HL-60 (cell line): ENCODE data around the gene WWP2.

Experiments
- DNase-seq, 2 experiments: peaks; one replicate each; pipeline ENCODE4 v3.0.0-alpha.2; 2010 to 2020; ENCODE audit warnings: low read depth in 1 of 2, low spot score in 1 of 2
- H3K27ac ChIP-seq: fragments of 250-450 bp; sonication (Bioruptor Pico); replicated peaks from 2 replicates; pipeline ENCODE4 v1.5.1; 2020; ENCODE audit warnings: mild to moderate bottlenecking, moderate library complexity
- H3K27me3 ChIP-seq: fragments of 250-450 bp; sonication (Bioruptor Pico); 2 replicates; pipeline ENCODE4 v1.5.1; 2021; ENCODE audit warnings: mild to moderate bottlenecking, moderate library complexity; ENCODE audit not compliant: insufficient read depth, poor library complexity, severe bottlenecking
- H3K4me3 ChIP-seq: replicated peaks from 2 replicates; pipeline ENCODE4 v1.5.1; 2011; ENCODE audit warnings: mild to moderate bottlenecking, control low read depth, low read length; ENCODE audit not compliant: insufficient read depth
- GABPA ChIP-seq: IDR thresholded peaks from 2 replicates; pipeline ENCODE4 v1.6.1; 2012; ENCODE audit warnings: low read depth
- POLR2AphosphoS5 ChIP-seq: IDR thresholded peaks from 2 replicates; pipeline ENCODE4 v1.6.1; 2012; ENCODE audit warnings: low read depth
- SPI1 ChIP-seq: IDR thresholded peaks from 2 replicates; pipeline ENCODE4 v1.6.1; 2012; ENCODE audit warnings: low read depth, mild to moderate bottlenecking, borderline replicate concordance
- TF ChIP-seq, protein P1 (sequence below): IDR thresholded peaks from one replicate; pipeline ENCODE4 v1.5.1; 2011; ENCODE audit warnings: low read length, control low read depth, inconsistent platforms; ENCODE audit not compliant: insufficient read depth
- TF ChIP-seq, protein P2 (sequence below): IDR thresholded peaks from 2 replicates; pipeline ENCODE4 v1.6.1; 2012; ENCODE audit warnings: low read depth; ENCODE audit not compliant: insufficient replicate concordance

Gene WWP2

DNA sequence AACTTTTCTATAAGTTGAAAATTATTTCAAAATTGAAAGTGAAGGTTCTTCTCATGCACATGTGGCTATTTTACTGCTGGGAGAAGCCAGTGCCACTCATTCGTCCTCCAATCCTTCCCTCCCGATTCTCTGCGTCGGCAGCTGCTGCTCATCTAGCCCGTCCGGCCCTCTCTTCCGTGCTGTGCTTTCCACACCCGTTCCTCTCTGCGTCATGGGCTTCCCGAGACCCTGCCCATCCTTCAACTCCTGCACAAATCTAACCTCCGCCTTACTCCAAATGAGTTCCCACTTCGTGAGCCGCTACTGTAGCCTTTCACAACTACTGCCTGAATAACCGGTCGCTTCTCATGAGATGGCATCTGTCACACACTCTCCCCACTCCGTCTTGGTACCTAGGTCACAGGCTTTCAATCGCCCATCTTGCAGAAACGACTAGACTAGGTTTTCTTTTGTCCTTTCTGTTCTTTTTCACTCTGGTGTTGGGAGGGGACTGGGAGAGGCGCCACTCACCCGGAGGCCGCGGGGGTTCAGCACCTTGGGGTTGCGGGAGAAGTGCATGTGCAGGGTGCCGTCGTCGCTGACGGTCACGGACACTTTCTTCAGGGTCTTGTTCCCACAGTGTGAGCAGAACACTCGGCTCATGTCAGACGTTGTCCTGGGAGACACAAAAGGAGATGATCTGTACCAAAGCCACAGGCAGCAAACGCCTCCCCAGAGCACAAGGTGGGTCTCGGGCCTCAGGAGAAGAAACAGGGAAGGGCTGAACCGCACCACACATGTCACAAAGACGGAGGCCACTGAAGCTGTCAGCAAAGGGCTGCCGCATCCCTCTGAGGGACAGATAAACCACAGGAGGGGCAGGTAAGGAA, 17.5 kb upstream of the WWP2 start:
- Histone ChIP-seq H3K27me3 (no peaks in the 10 kb centered on the region), H3K27ac (no peak overlapping the region), H3K4me3 (no peak overlapping the region)
- TF ChIP-seq, protein P1, sequence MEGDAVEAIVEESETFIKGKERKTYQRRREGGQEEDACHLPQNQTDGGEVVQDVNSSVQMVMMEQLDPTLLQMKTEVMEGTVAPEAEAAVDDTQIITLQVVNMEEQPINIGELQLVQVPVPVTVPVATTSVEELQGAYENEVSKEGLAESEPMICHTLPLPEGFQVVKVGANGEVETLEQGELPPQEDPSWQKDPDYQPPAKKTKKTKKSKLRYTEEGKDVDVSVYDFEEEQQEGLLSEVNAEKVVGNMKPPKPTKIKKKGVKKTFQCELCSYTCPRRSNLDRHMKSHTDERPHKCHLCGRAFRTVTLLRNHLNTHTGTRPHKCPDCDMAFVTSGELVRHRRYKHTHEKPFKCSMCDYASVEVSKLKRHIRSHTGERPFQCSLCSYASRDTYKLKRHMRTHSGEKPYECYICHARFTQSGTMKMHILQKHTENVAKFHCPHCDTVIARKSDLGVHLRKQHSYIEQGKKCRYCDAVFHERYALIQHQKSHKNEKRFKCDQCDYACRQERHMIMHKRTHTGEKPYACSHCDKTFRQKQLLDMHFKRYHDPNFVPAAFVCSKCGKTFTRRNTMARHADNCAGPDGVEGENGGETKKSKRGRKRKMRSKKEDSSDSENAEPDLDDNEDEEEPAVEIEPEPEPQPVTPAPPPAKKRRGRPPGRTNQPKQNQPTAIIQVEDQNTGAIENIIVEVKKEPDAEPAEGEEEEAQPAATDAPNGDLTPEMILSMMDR = no peak
- TF ChIP-seq SPI1 = no peak
- TF ChIP-seq GABPA = no peak
- TF ChIP-seq POLR2AphosphoS5 = no peak
- TF ChIP-seq, protein P2, sequence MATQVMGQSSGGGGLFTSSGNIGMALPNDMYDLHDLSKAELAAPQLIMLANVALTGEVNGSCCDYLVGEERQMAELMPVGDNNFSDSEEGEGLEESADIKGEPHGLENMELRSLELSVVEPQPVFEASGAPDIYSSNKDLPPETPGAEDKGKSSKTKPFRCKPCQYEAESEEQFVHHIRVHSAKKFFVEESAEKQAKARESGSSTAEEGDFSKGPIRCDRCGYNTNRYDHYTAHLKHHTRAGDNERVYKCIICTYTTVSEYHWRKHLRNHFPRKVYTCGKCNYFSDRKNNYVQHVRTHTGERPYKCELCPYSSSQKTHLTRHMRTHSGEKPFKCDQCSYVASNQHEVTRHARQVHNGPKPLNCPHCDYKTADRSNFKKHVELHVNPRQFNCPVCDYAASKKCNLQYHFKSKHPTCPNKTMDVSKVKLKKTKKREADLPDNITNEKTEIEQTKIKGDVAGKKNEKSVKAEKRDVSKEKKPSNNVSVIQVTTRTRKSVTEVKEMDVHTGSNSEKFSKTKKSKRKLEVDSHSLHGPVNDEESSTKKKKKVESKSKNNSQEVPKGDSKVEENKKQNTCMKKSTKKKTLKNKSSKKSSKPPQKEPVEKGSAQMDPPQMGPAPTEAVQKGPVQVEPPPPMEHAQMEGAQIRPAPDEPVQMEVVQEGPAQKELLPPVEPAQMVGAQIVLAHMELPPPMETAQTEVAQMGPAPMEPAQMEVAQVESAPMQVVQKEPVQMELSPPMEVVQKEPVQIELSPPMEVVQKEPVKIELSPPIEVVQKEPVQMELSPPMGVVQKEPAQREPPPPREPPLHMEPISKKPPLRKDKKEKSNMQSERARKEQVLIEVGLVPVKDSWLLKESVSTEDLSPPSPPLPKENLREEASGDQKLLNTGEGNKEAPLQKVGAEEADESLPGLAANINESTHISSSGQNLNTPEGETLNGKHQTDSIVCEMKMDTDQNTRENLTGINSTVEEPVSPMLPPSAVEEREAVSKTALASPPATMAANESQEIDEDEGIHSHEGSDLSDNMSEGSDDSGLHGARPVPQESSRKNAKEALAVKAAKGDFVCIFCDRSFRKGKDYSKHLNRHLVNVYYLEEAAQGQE = no peak
- DNase-seq = no peak

DNA sequence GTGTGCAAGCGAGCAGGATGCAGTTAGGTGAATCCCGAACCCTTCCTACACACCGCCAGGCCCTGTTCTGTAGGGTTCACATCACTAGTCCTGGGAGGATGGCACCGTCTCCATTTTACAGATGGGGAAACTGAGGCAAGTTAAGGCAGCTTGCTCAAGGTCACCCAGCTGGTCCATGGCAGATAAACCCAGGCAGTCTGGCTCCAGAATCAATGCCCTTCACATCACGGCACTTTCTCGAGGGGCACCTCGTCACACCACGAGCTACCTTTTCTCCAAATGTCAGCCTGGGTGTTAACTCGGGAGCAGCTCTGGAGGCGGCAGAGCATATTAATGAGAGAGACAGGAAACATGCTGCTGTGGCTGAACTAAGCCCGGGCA, 16.9 kb upstream of the WWP2 start:
- Histone ChIP-seq H3K4me3 (no peak overlapping the region), H3K27ac (no peak overlapping the region), H3K27me3 (no peaks in the 10 kb centered on the region)
- no peak for TF ChIP-seq POLR2AphosphoS5
- TF ChIP-seq SPI1 = no peak
- no peak for TF ChIP-seq GABPA
- TF ChIP-seq, protein P2 = no peak
- TF ChIP-seq, protein P1 = no peak
- DNase-seq = no peak

DNA sequence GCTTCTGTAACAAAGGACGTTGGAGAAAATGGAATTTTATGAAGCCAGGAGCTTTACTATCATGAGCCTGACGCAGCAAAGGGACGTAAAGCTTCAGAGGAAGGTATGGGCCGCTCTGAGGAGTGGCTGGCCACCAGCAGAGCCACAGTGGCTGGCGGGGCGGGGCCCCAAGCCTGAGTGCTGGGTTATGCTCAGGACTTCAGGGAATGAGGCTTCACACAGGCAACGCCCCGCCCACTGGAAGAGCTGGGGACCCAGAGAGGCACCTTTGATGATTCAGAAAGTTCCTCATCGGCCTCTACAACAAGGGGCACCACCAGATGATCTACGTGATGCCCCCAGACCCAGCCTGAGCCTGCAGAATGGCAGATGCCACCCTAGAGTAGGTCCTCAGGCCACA, 16.2 kb upstream of the WWP2 start:
- DNase-seq = no peak
- Histone ChIP-seq H3K27me3 (no peaks in the 10 kb centered on the region), H3K4me3 (no peak overlapping the region), H3K27ac (no peak overlapping the region)
- TF ChIP-seq GABPA = no peak
- no peak for TF ChIP-seq POLR2AphosphoS5
- no peak for TF ChIP-seq SPI1
- TF ChIP-seq, protein P2 = no peak
- TF ChIP-seq, protein P1 = no peak
